Right atrium auricular region (tissue), 2 donors: Measurements from ENCODE around the gene COPG1. TPM values are rescaled to one million over a fixed set of nuclear protein-coding genes. Genes with fewer than 3 reads are reported as not detected.

ENCODE experiments used
- DNase-seq: peaks from one replicate; pipeline ENCODE4 v3.0.0-alpha.2; 2019; ENCODE audit warnings: low spot score
- H3K27ac ChIP-seq, 2 donors: fragments of 200-600 bp; sonication (generic); 1 replicate in 1 of 2; 2 replicates in 1 of 2; pipeline ENCODE4 v1.5.1; 2016 to 2019
- H3K27me3 ChIP-seq, 2 donors: fragments of 200-600 bp; sonication (generic); one replicate each; pipeline versions ENCODE4 v1.5.1 to v1.6.0; 2017 to 2019
- H3K36me3 ChIP-seq: fragments of 200-600 bp; sonication (generic); one replicate; pipeline ENCODE4 v1.5.1; 2016
- H3K4me1 ChIP-seq, 2 donors: fragments of 200-600 bp; sonication (generic); one replicate each; pipeline versions ENCODE4 v1.5.1 to v1.6.0; 2017 to 2019
- H3K4me3 ChIP-seq, 2 donors: fragments of 200-600 bp; sonication (generic); 1 replicate in 1 of 2; 2 replicates in 1 of 2; pipeline ENCODE4 v1.5.1; 2017 to 2019; ENCODE audit warnings: mild to moderate bottlenecking in 1 of 2, moderate library complexity in 1 of 2
- H3K9me3 ChIP-seq, 2 donors: fragments of 200-600 bp; sonication (generic); one replicate each; pipeline ENCODE4 v1.5.1; 2019
- CTCF ChIP-seq, 2 donors: fragments of 200-600 bp; sonication (generic); IDR thresholded peaks; one replicate each; pipeline ENCODE4 v1.5.1; 2019; ENCODE audit warnings: antibody characterized with exemption in 2 of 2
- total RNA-seq, 2 donors: library from RNA; depleted of rRNA; stranded (reverse); fragments of >200 nt; gene quantifications; one replicate each; pipeline ENCODE4 v1.1.0, GENCODE V29; 2016

COPG1 gene
- total RNA-seq, 2 donors from 2014 or later: 88.7 to 99.2 TPM

GRCh38 chr3:129295286-129295685, 45.9 kb downstream of the COPG1 start:
- H3K27me3 ChIP-seq: no peaks in the 10 kb centered on the region
- H3K36me3 ChIP-seq: peaks cover 39% of the 10 kb centered on the region
- no peaks in the 10 kb centered on the region for H3K9me3 ChIP-seq
- TF ChIP-seq CTCF (IDR thresholded peaks at IDR 0.05): no peak
- no peak overlapping the region for H3K27ac ChIP-seq
- no peak for DNase-seq
- H3K4me3 ChIP-seq: no peak overlapping the region
- H3K4me1 ChIP-seq: no peaks in the 10 kb centered on the region

GRCh38 chr3:129304146-129304961, 54.9 kb downstream of the COPG1 start:
- peaks cover 0 to 31% of the 10 kb centered on the region in 2 donors for H3K4me1 ChIP-seq
- H3K36me3 ChIP-seq: peaks cover 21% of the 10 kb centered on the region
- TF ChIP-seq CTCF (IDR thresholded peaks at IDR 0.05): no peak
- DNase-seq: no peak
- H3K27me3 ChIP-seq: no peaks in the 10 kb centered on the region
- H3K9me3 ChIP-seq: no peaks in the 10 kb centered on the region
- peak overlapping the region; percentile 74 to 87 for H3K27ac ChIP-seq
- no peak overlapping the region for H3K4me3 ChIP-seq

GRCh38 chr3:129304962-129305222, 55.5 kb downstream of the COPG1 start:
- H3K4me1 ChIP-seq: peaks cover 0 to 31% of the 10 kb centered on the region in 2 donors
- TF ChIP-seq CTCF (IDR thresholded peaks at IDR 0.05): no peak
- H3K27ac ChIP-seq: peak overlapping the region; percentile 74 to 87
- no peak overlapping the region for H3K4me3 ChIP-seq
- no peaks in the 10 kb centered on the region for H3K27me3 ChIP-seq
- peaks cover 21% of the 10 kb centered on the region for H3K36me3 ChIP-seq
- no peaks in the 10 kb centered on the region for H3K9me3 ChIP-seq
- DNase-seq: no peak

GRCh38 chr3:129305592-129306091, 56.2 kb downstream of the COPG1 start:
- Histone ChIP-seq H3K4me3 (peak overlapping the region; percentile 7 to 32), H3K36me3 (peaks cover 17% of the 10 kb centered on the region)
- TF ChIP-seq CTCF (IDR thresholded peaks at IDR 0.05): no peak

GRCh38 chr3:129308636-129309035, 59.2 kb downstream of the COPG1 start:
- Histone ChIP-seq H3K27ac (no peak overlapping the region), H3K36me3 (no peaks in the 10 kb centered on the region), H3K4me3 (no peak overlapping the region), H3K4me1 (peaks cover 0 to 32% of the 10 kb centered on the region in 2 donors), H3K27me3 (no peaks in the 10 kb centered on the region), H3K9me3 (no peaks in the 10 kb centered on the region)
- no peak for TF ChIP-seq CTCF (IDR thresholded peaks at IDR 0.05)
- no peak for DNase-seq

More at GRCh38 chr3:129305592-129306091, 56.2 kb downstream of the COPG1 start:
- Histone ChIP-seq H3K4me1 (peaks cover 0 to 31% of the 10 kb centered on the region in 2 donors), H3K27me3 (no peaks in the 10 kb centered on the region), H3K27ac (peak overlapping the region; percentile 74 to 87), H3K9me3 (no peaks in the 10 kb centered on the region)
- DNase-seq: peak; percentile 93
